Measurements from ENCODE around the gene JPH4.

Gene JPH4

GRCh38 chr14:23579739-23580138 lies 1.1 kb upstream of the JPH4 start:
- no peak for DNase-seq (ENCODE audit: low read depth)

GRCh38 chr14:23579311-23579630 lies 681 bp upstream of the JPH4 start:
- DNase-seq (ENCODE audit: low read depth), result no peak

- DNase-seq (ENCODE audit: low read depth), result no peak
Measured at GRCh38 chr14:23577710-23578392, 739 bp downstream of the JPH4 start.

GRCh38 chr14:23577004-23577681 lies 1.4 kb downstream of the JPH4 start:
- no peak for DNase-seq (ENCODE audit: low read depth)

GRCh38 chr14:23573384-23574015 lies 5.1 kb downstream of the JPH4 start:
- no peak for DNase-seq (ENCODE audit: low read depth)

GRCh38 chr14:23572836-23573235 lies 5.8 kb downstream of the JPH4 start:
- no peak for DNase-seq (ENCODE audit: low read depth)

- no peak for DNase-seq (ENCODE audit: low read depth)
Measured at GRCh38 chr14:23572524-23572828, 6.1 kb downstream of the JPH4 start.

- DNase-seq (ENCODE audit: low read depth), result no peak
Measured at GRCh38 chr14:23571701-23572523, 6.7 kb downstream of the JPH4 start.

GRCh38 chr14:23570806-23571483 lies 7.6 kb downstream of the JPH4 start:
- no peak for DNase-seq (ENCODE audit: low read depth)

- DNase-seq (ENCODE audit: low read depth), result no peak
Measured at GRCh38 chr14:23569443-23570151, 9.0 kb downstream of the JPH4 start.

GRCh38 chr14:23568600-23569331 lies 9.8 kb downstream of the JPH4 start:
- no peak for DNase-seq (ENCODE audit: low read depth)

- DNase-seq (ENCODE audit: low read depth), result no peak
Measured at GRCh38 chr14:23568021-23568599, 10.5 kb downstream of the JPH4 start.

- DNase-seq (ENCODE audit: low read depth), result peak; percentile 78
Measured at GRCh38 chr14:23567186-23568020, 11.2 kb downstream of the JPH4 start, which contains the start of gene AP1G2. AP1G2 (minus strand) TSS chr14:23567791; CDS start chr14:23567314, 477 bp downstream.

- no peak for DNase-seq (ENCODE audit: low read depth)
Measured at GRCh38 chr14:23566778-23567185, 11.8 kb downstream of the JPH4 start.

- no peak for DNase-seq (ENCODE audit: low read depth)
Measured at GRCh38 chr14:23566112-23566777, 12.3 kb downstream of the JPH4 start.

GRCh38 chr14:23565626-23566025 lies 13.0 kb downstream of the JPH4 start:
- no peak for DNase-seq (ENCODE audit: low read depth)

- DNase-seq (ENCODE audit: low read depth), result no peak
Measured at GRCh38 chr14:23564876-23565275, 13.7 kb downstream of the JPH4 start.

GRCh38 chr14:23564181-23564812 lies 14.3 kb downstream of the JPH4 start:
- DNase-seq (ENCODE audit: low read depth), result no peak
